ENCODE measurements around the gene TRMO. TPM values are rescaled to one million over a fixed set of nuclear protein-coding genes. Genes with fewer than 3 reads are reported as not detected.
A peak's percentile ranks its signal among the peaks of the same experiment; 100 is the strongest.

TRMO gene
- total RNA-seq, 1 experiment from 2014 or later, result 10.4 TPM

DNA sequence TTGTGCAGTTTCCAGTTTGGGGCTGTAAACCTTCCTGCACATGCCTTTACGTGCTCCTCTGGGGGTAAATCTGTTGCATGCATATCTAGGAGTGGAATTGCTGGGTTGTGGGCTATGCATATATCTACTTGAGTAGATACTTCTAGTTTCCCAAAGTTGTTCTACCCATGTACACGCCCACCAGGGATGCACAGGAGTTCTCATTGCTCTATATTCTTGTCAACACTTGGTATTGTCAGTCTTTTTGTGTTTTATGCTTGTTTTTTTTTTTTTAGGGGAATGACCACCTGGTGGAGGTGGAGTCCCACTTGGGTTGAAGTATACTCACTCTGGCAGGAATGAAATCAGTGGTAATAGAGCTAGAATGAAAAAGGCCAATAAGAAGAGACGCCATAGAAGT lies 46.2 kb downstream of the TRMO start:
- ChIA-PET CTCF (no interaction called here), POLR2A (no interaction called here)
- no peak for TF ChIP-seq CTCF (IDR thresholded peaks at IDR 0.05)
- Histone ChIP-seq H3K36me3 (ENCODE audit: control insufficient read depth, insufficient read depth, low read length) (no peaks in the 10 kb centered on the region), H3K4me1 (ENCODE audit: control insufficient read depth, insufficient read depth, low read length) (peaks cover 3% of the 10 kb centered on the region; the same call in 1 of the 2 replicates), H3K4me3 (ENCODE audit: low read depth in 2 of 2, low read length in 2 of 2) (no peak overlapping the region), H3K27me3 (ENCODE audit: control insufficient read depth, insufficient read depth, low read length) (no peaks in the 10 kb centered on the region), H3K9me3 (ENCODE audit: control insufficient read depth, insufficient read depth, low read depth, low read length) (no peaks in the 10 kb centered on the region), H3K27ac (ENCODE audit: low read length) (0 out of 2 replicates have a peak overlapping the region, but pooled peaks have one; percentile 17)
- intact Hi-C loops (cut with micrococcal nuclease; ENCODE audit: unreplicated experiment) (no loop called here), in situ Hi-C loops (cut with HindIII; ENCODE audit: low pct_unique_long_range_greater_than_20kb, low sequenced_read_pairs) (no loop called here)
- ATAC-seq (no peak), DNase-seq (ENCODE audit: low read depth, low spot score) (no peak)
- no TSS peak for BruUV-seq (replicated peaks)

- intact Hi-C loops (cut with micrococcal nuclease; ENCODE audit: unreplicated experiment) (no loop called here), in situ Hi-C loops (cut with HindIII; ENCODE audit: low pct_unique_long_range_greater_than_20kb, low sequenced_read_pairs) (no loop called here)
- no TSS peak for BruUV-seq (replicated peaks)
- no peak overlapping the region for H3K27ac ChIP-seq (ENCODE audit: low read length)
- CTCF ChIA-PET, result no interaction called here
- H3K27me3 ChIP-seq (ENCODE audit: control insufficient read depth, insufficient read depth, low read length), result no peaks in the 10 kb centered on the region
- POLR2A ChIA-PET, result no interaction called here
- H3K36me3 ChIP-seq (ENCODE audit: control insufficient read depth, insufficient read depth, low read length), result no peaks in the 10 kb centered on the region
- ATAC-seq, result no peak
- H3K9me3 ChIP-seq (ENCODE audit: control insufficient read depth, insufficient read depth, low read depth, low read length), result no peaks in the 10 kb centered on the region
- TF ChIP-seq CTCF (IDR thresholded peaks at IDR 0.05) (no peak), TCF7L2 (IDR thresholded peaks at IDR 0.05; ENCODE audit: low read depth, low read length) (no peak), SIN3A (IDR thresholded peaks at IDR 0.05; ENCODE audit: borderline replicate concordance, insufficient read depth, low read depth, low read length) (no peak), REST (IDR thresholded peaks at IDR 0.05; ENCODE audit: insufficient read depth in 1 of 2, low read depth in 2 of 2, low read length in 1 of 2) (no peak), POLR2AphosphoS5 (IDR thresholded peaks at IDR 0.05; ENCODE audit: low read depth, low read length) (no peak)
- DNase-seq (ENCODE audit: low read depth, low spot score), result no peak
- no peak overlapping the region for H3K4me3 ChIP-seq (ENCODE audit: low read depth in 2 of 2, low read length in 2 of 2)
- H3K4me1 ChIP-seq (ENCODE audit: control insufficient read depth, insufficient read depth, low read length), result peaks cover 3% of the 10 kb centered on the region; the same call in 1 of the 2 replicates
Observed at GRCh38 chr9:97875111-97875510, 47.2 kb downstream of the TRMO start.

DNA sequence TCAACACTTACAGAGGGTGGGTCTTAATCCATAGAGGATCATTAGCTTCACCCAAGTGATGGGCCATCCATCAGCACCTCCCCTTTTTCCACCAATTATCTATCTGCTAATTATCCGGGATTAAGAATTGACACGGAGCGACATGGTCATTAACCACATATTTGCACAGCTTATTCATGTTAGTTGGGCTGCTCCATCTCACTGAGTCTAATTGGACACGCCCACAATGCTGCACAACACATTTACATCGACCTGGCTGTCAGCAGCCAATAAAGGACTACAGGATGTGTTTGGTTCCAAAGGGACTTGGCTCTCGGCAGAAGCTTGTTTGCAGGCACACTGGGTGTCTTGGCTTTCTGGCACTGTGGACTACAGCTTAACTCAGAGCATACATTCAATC lies 47.7 kb downstream of the TRMO start:
- DNase-seq (ENCODE audit: low read depth, low spot score), result no peak
- BruUV-seq (replicated peaks), result no TSS peak
- no peaks in the 10 kb centered on the region for H3K9me3 ChIP-seq (ENCODE audit: control insufficient read depth, insufficient read depth, low read depth, low read length)
- no peaks in the 10 kb centered on the region for H3K27me3 ChIP-seq (ENCODE audit: control insufficient read depth, insufficient read depth, low read length)
- ChIA-PET CTCF (no interaction called here), POLR2A (no interaction called here)
- no peak overlapping the region for H3K27ac ChIP-seq (ENCODE audit: low read length)
- no peak for ATAC-seq
- TF ChIP-seq CTCF (IDR thresholded peaks at IDR 0.05) (no peak), POLR2AphosphoS5 (IDR thresholded peaks at IDR 0.05; ENCODE audit: low read depth, low read length) (no peak), REST (IDR thresholded peaks at IDR 0.05; ENCODE audit: insufficient read depth in 1 of 2, low read depth in 2 of 2, low read length in 1 of 2) (no peak), SIN3A (IDR thresholded peaks at IDR 0.05; ENCODE audit: borderline replicate concordance, insufficient read depth, low read depth, low read length) (no peak), TCF7L2 (IDR thresholded peaks at IDR 0.05; ENCODE audit: low read depth, low read length) (no peak)
- H3K4me3 ChIP-seq (ENCODE audit: low read depth in 2 of 2, low read length in 2 of 2), result no peak overlapping the region
- intact Hi-C loops (cut with micrococcal nuclease; ENCODE audit: unreplicated experiment) (no loop called here), in situ Hi-C loops (cut with HindIII; ENCODE audit: low pct_unique_long_range_greater_than_20kb, low sequenced_read_pairs) (no loop called here)
- peaks cover 3% of the 10 kb centered on the region; the same call in 1 of the 2 replicates for H3K4me1 ChIP-seq (ENCODE audit: control insufficient read depth, insufficient read depth, low read length)
- H3K36me3 ChIP-seq (ENCODE audit: control insufficient read depth, insufficient read depth, low read length), result no peaks in the 10 kb centered on the region

Measured in Panc1 (cell line).